ENCODE measurements around the gene ZNF746.

Gene ZNF746

GRCh38 chr7:149525280-149525679 is 27.7 kb upstream of the ZNF746 start:
- no peak for DNase-seq (ENCODE audit: extremely low read depth, low read depth)
- TF ChIP-seq, protein P1, sequence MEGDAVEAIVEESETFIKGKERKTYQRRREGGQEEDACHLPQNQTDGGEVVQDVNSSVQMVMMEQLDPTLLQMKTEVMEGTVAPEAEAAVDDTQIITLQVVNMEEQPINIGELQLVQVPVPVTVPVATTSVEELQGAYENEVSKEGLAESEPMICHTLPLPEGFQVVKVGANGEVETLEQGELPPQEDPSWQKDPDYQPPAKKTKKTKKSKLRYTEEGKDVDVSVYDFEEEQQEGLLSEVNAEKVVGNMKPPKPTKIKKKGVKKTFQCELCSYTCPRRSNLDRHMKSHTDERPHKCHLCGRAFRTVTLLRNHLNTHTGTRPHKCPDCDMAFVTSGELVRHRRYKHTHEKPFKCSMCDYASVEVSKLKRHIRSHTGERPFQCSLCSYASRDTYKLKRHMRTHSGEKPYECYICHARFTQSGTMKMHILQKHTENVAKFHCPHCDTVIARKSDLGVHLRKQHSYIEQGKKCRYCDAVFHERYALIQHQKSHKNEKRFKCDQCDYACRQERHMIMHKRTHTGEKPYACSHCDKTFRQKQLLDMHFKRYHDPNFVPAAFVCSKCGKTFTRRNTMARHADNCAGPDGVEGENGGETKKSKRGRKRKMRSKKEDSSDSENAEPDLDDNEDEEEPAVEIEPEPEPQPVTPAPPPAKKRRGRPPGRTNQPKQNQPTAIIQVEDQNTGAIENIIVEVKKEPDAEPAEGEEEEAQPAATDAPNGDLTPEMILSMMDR (IDR thresholded peaks at IDR 0.05; ENCODE audit: low read depth, low read length), result no peak

GRCh38 chr7:149524394-149524793 is 26.8 kb upstream of the ZNF746 start:
- no peak for DNase-seq (ENCODE audit: extremely low read depth, low read depth)
- TF ChIP-seq, protein P1 (IDR thresholded peaks at IDR 0.05; ENCODE audit: low read depth, low read length), result no peak

- no peak for DNase-seq (ENCODE audit: extremely low read depth, low read depth)
- TF ChIP-seq, protein P1 (IDR thresholded peaks at IDR 0.05; ENCODE audit: low read depth, low read length), result no peak
These were observed 12.6 kb upstream of the ZNF746 start for GRCh38 chr7:149510248-149510647.

- TF ChIP-seq, protein P1 (IDR thresholded peaks at IDR 0.05; ENCODE audit: low read depth, low read length), result no peak
- no peak for DNase-seq (ENCODE audit: extremely low read depth, low read depth)
These were observed 12.2 kb upstream of the ZNF746 start for GRCh38 chr7:149509774-149510173.

DNA sequence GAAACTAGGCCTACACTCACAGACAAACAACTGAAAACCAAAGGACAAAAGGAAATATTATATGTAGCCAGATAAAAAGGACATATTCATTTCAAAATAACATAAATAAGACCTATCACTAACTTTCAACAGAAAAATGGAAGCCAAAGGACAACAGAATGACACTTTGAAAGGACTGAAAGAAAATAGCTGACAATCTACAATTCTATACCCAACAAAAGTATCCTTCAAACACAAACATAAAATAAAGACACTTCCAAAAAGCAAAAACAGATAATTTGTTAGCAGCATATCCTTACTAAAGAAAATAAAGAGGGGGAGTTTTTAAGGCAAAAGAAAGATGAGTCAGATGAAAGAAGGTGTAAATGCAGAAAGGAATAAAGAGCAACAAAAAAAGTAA is 7.9 kb upstream of the ZNF746 start:
- DNase-seq (ENCODE audit: extremely low read depth, low read depth), result no peak

DNA sequence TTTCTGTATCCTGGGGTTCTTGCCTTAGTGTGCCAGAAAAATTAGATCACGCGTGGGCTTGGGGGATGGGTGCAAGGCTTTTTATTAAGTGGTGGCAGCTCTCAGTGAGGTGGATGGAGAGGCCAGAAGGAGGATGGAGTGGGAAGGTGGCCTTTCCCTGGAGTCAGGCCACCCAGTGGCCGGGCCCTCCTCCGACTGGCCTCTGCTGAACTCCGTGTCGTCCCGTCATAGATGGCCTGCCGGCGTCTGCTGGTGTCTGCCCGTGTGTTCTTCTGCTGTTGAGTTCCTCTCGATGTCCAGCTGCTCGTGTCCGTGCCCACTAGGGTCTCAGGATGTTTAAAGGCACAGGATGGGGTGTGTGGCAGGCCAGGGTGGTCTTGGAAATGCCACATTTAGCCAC is 4.0 kb upstream of the ZNF746 start:
- no peak for DNase-seq (ENCODE audit: extremely low read depth, low read depth)
- TF ChIP-seq, protein P1 (IDR thresholded peaks at IDR 0.05; ENCODE audit: low read depth, low read length), result no peak

More for the DNA sequence above, 7.9 kb upstream of the ZNF746 start:
- TF ChIP-seq, protein P1 (IDR thresholded peaks at IDR 0.05; ENCODE audit: low read depth, low read length), result no peak

DNA sequence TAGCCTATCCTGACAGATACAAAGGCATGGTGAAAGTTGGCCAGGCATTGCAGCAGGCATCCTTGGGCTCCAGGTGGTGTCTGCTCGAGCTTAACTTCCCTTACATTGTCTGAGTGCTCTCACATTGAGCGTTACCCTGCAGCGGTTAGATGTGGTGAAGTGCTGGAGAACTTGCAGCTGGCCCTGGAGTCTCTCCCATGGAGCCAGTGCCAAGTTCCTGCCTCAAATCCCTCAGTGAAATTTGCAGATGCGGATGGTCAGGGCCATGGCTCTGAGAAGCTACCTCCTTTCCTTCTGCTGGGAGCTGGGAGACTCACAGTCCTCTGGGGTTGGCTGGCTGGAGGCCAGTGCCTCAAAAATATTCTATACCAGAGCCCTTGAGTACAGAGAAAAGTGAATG is 3.3 kb upstream of the ZNF746 start:
- DNase-seq (ENCODE audit: extremely low read depth, low read depth), result no peak

More for the DNA sequence above, 3.3 kb upstream of the ZNF746 start:
- TF ChIP-seq, protein P1 (IDR thresholded peaks at IDR 0.05; ENCODE audit: low read depth, low read length), result no peak

All from AG09319 (cell line).